ENCODE results near the gene MIPOL1. TPM values are rescaled to one million over a fixed set of nuclear protein-coding genes. Genes with fewer than 3 reads are reported as not detected.

MIPOL1 gene
- total and polyA plus RNA-seq, 2 of the 13 experiments (the other 11 are each of a cell fraction or from before 2014, with no cell fraction given), result 8.6 to 34.2 TPM

DNA sequence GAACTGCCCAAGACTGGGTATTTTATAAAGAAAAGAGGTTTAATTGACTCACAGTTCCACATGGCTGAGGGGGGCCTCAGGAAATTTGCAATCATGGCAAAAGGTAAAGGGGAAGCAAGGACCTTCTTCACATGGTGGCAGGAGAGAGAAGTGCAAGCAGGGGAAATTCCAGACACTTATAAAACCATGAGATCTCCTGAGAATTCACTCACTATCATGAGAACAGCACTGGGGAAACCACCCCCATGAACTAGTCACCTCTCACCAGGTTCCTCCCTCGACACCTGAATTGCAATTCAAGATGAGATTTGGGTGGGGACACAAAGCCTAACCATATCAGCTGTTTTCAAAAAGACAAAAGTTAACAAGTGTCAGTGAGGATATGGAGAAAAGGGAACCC, 284.7 kb downstream of the MIPOL1 start (continued):
- TF ChIP-seq ZNF549 (CRISPR knock-in tag; IDR thresholded peaks at IDR 0.05) (no peak), RELA (CRISPR knock-in tag; IDR thresholded peaks at IDR 0.05) (no peak), ZNF713 (CRISPR knock-in tag; IDR thresholded peaks at IDR 0.05) (no peak), ZNF230 (CRISPR knock-in tag; IDR thresholded peaks at IDR 0.05) (no peak), ZBTB8A (CRISPR knock-in tag; IDR thresholded peaks at IDR 0.05; ENCODE audit: borderline replicate concordance, low read depth) (no peak), MED13 (CRISPR knock-in tag; IDR thresholded peaks at IDR 0.05) (no peak), ZNF609 (CRISPR knock-in tag; IDR thresholded peaks at IDR 0.05; ENCODE audit: borderline replicate concordance) (no peak), ZFP36 (IDR thresholded peaks at IDR 0.05; ENCODE audit: borderline replicate concordance, low read depth, low read length, partially characterized antibody) (no peak), GLI4 (CRISPR knock-in tag; IDR thresholded peaks at IDR 0.05; ENCODE audit: borderline replicate concordance) (no peak), BRCA1 (CRISPR knock-in tag; IDR thresholded peaks at IDR 0.05) (no peak), ZNF335 (CRISPR knock-in tag; IDR thresholded peaks at IDR 0.05) (no peak), TOPORS (CRISPR knock-in tag; IDR thresholded peaks at IDR 0.05) (no peak), AKAP8 (CRISPR knock-in tag; IDR thresholded peaks at IDR 0.05) (no peak), POLR2AphosphoS5 (IDR thresholded peaks at IDR 0.05; ENCODE audit: low read depth, low read length) (no peak), TEAD3 (CRISPR knock-in tag; optimal IDR thresholded peaks at IDR 0.05; ENCODE audit: borderline replicate concordance) (peak; percentile 18), ZNF275 (CRISPR knock-in tag; IDR thresholded peaks at IDR 0.05; ENCODE audit: borderline replicate concordance) (no peak), KAT8 (CRISPR knock-in tag; IDR thresholded peaks at IDR 0.05) (0 out of 2 replicates have a peak, but pooled peaks have one; percentile 16), ZMYM4 (CRISPR knock-in tag; IDR thresholded peaks at IDR 0.05) (peak; percentile 41; the same call in 1 of the 2 replicates)
- TF ChIP-seq, protein P1, sequence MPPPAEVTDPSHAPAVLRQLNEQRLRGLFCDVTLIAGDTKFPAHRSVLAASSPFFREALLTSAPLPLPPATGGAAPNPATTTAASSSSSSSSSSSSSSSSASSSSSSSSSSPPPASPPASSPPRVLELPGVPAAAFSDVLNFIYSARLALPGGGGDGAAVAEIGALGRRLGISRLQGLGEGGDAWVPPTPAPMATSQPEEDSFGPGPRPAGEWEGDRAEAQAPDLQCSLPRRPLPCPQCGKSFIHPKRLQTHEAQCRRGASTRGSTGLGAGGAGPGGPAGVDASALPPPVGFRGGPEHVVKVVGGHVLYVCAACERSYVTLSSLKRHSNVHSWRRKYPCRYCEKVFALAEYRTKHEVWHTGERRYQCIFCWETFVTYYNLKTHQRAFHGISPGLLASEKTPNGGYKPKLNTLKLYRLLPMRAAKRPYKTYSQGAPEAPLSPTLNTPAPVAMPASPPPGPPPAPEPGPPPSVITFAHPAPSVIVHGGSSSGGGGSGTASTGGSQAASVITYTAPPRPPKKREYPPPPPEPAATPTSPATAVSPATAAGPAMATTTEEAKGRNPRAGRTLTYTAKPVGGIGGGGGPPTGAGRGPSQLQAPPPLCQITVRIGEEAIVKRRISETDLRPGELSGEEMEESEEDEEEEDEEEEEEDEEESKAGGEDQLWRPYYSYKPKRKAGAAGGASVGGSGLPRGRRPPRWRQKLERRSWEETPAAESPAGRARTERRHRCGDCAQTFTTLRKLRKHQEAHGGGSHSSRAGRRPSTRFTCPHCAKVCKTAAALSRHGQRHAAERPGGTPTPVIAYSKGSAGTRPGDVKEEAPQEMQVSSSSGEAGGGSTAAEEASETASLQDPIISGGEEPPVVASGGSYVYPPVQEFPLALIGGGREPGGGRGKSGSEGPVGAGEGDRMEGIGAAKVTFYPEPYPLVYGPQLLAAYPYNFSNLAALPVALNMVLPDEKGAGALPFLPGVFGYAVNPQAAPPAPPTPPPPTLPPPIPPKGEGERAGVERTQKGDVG (CRISPR knock-in tag; IDR thresholded peaks at IDR 0.05; ENCODE audit: borderline replicate concordance), result no peak
- TF ChIP-seq, protein P2, sequence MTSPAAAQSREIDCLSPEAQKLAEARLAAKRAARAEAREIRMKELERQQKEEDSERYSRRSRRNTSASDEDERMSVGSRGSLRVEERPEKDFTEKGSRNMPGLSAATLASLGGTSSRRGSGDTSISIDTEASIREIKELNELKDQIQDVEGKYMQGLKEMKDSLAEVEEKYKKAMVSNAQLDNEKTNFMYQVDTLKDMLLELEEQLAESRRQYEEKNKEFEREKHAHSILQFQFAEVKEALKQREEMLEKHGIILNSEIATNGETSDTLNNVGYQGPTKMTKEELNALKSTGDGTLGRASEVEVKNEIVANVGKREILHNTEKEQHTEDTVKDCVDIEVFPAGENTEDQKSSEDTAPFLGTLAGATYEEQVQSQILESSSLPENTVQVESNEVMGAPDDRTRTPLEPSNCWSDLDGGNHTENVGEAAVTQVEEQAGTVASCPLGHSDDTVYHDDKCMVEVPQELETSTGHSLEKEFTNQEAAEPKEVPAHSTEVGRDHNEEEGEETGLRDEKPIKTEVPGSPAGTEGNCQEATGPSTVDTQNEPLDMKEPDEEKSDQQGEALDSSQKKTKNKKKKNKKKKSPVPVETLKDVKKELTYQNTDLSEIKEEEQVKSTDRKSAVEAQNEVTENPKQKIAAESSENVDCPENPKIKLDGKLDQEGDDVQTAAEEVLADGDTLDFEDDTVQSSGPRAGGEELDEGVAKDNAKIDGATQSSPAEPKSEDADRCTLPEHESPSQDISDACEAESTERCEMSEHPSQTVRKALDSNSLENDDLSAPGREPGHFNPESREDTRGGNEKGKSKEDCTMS (CRISPR knock-in tag; conservative IDR thresholded peaks at IDR 0.05), result no peak
